Stimulated activated naive CD4-positive, alpha-beta T cell (primary cell): ENCODE results near the gene TGFBI.

Source experiments
- DNase-seq, 6 experiments: peaks; one replicate each; lab custom pipeline; 2025; lab: John Stamatoyannopoulos, UW

The TGFBI gene

GRCh38 chr5:136001466-136001981, 27.3 kb upstream of the TGFBI start:
- DNase-seq, result no peak

- DNase-seq, result no peak
Measured at GRCh38 chr5:136004436-136004835, 24.4 kb upstream of the TGFBI start.

GRCh38 chr5:136005476-136005875, 23.3 kb upstream of the TGFBI start:
- DNase-seq, result no peak

- no peak for DNase-seq
Measured at GRCh38 chr5:136006164-136006563, 22.6 kb upstream of the TGFBI start.

- no peak for DNase-seq
Measured at GRCh38 chr5:136006761-136007251, 22.0 kb upstream of the TGFBI start.

- DNase-seq, result no peak
Measured at GRCh38 chr5:136007271-136007670, 21.5 kb upstream of the TGFBI start.

- no peak for DNase-seq
Measured at GRCh38 chr5:136011414-136012001, 17.3 kb upstream of the TGFBI start.

- DNase-seq, result no peak
Measured at GRCh38 chr5:136012041-136012804, 16.6 kb upstream of the TGFBI start.

- DNase-seq, result no peak
Measured at GRCh38 chr5:136013559-136013958, 15.2 kb upstream of the TGFBI start.

GRCh38 chr5:136014049-136015002, 14.5 kb upstream of the TGFBI start:
- no peak for DNase-seq

GRCh38 chr5:136015003-136015375, 13.8 kb upstream of the TGFBI start:
- DNase-seq, result no peak

GRCh38 chr5:136015966-136016650, 12.7 kb upstream of the TGFBI start:
- DNase-seq, result no peak

- DNase-seq, result no peak
Measured at GRCh38 chr5:136016945-136017530, 11.8 kb upstream of the TGFBI start.

- DNase-seq, result no peak
Measured at GRCh38 chr5:136018814-136019783, 9.7 kb upstream of the TGFBI start.

GRCh38 chr5:136020001-136020382, 8.8 kb upstream of the TGFBI start:
- no peak for DNase-seq

GRCh38 chr5:136020383-136021015, 8.3 kb upstream of the TGFBI start:
- DNase-seq, result no peak

GRCh38 chr5:136021016-136021405, 7.8 kb upstream of the TGFBI start:
- no peak for DNase-seq

GRCh38 chr5:136022965-136023364, 5.8 kb upstream of the TGFBI start:
- no peak for DNase-seq

GRCh38 chr5:136023958-136024541, 4.7 kb upstream of the TGFBI start:
- DNase-seq, result no peak
